ENCODE measurements around the gene SAFB. TPM values are rescaled to one million over a fixed set of nuclear protein-coding genes. Genes with fewer than 3 reads are reported as not detected.

Gene SAFB
- total and polyA plus RNA-seq, 2 of the 13 experiments (the other 11 are each of a cell fraction or from before 2014, with no cell fraction given), result 21.0 to 28.4 TPM

DNA sequence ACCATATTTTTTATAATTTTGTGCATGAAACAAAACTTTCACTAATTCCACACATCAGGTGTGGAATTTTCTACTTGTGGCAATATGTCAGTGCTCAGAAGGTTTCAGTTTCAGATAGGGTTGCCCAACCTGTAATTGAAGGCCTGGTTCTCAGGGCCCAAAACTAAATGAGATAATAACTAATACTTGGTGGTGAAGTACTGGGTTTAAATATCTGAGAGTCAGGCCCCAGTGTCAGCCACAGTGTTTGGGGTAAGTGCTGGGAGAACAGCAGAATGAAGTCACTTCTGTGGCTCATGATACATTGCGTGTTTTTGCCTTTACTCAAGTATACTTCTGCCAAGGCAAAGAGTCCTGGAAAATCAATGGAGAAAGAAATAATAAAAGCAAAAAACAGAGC lies 5.6 kb downstream of the SAFB start:
- peaks cover 83% of the 10 kb centered on the region for H3K4me1 ChIP-seq (ENCODE audit: insufficient read depth, low read length)
- TF ChIP-seq ZNF607 (CRISPR knock-in tag; IDR thresholded peaks at IDR 0.05; ENCODE audit: borderline replicate concordance), result no peak
- TF ChIP-seq ZNF776 (CRISPR knock-in tag; IDR thresholded peaks at IDR 0.05), result no peak
- TF ChIP-seq, protein P1, sequence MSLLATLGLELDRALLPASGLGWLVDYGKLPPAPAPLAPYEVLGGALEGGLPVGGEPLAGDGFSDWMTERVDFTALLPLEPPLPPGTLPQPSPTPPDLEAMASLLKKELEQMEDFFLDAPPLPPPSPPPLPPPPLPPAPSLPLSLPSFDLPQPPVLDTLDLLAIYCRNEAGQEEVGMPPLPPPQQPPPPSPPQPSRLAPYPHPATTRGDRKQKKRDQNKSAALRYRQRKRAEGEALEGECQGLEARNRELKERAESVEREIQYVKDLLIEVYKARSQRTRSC (CRISPR knock-in tag; IDR thresholded peaks at IDR 0.05; ENCODE audit: low read depth), result no peak
- no peak for TF ChIP-seq ZNF780A (CRISPR knock-in tag; IDR thresholded peaks at IDR 0.05)
- TF ChIP-seq ZNF557 (CRISPR knock-in tag; IDR thresholded peaks at IDR 0.05), result no peak
- TF ChIP-seq KDM4B (CRISPR knock-in tag; IDR thresholded peaks at IDR 0.05), result no peak
- no peak for TF ChIP-seq MYC (CRISPR knock-in tag; IDR thresholded peaks at IDR 0.05; ENCODE audit: borderline replicate concordance)
- no peak for TF ChIP-seq ZNF672 (CRISPR knock-in tag; IDR thresholded peaks at IDR 0.05)
- no peak for TF ChIP-seq THYN1 (CRISPR knock-in tag; IDR thresholded peaks at IDR 0.05; ENCODE audit: borderline replicate concordance, low read depth)
- TF ChIP-seq, protein P2, sequence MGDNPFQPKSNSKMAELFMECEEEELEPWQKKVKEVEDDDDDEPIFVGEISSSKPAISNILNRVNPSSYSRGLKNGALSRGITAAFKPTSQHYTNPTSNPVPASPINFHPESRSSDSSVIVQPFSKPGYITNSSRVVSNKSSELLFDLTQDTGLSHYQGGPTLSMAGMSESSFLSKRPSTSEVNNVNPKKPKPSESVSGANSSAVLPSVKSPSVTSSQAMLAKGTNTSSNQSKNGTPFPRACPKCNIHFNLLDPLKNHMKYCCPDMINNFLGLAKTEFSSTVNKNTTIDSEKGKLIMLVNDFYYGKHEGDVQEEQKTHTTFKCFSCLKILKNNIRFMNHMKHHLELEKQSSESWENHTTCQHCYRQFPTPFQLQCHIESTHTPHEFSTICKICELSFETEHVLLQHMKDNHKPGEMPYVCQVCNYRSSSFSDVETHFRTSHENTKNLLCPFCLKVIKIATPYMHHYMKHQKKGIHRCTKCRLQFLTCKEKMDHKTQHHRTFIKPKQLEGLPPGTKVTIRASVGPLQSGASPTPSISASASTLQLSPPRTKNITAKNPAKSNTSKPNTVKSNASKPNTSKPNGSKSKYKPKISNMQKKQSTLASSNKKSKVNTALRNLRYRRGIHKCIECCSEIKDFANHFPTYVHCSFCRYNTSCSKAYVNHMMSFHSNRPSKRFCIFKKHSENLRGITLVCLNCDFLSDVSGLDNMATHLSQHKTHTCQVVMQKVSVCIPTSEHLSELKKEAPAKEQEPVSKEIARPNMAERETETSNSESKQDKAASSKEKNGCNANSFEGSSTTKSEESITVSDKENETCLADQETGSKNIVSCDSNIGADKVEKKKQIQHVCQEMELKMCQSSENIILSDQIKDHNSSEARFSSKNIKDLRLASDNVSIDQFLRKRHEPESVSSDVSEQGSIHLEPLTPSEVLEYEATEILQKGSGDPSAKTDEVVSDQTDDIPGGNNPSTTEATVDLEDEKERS (CRISPR knock-in tag; IDR thresholded peaks at IDR 0.05), result no peak
- TF ChIP-seq, protein P3, sequence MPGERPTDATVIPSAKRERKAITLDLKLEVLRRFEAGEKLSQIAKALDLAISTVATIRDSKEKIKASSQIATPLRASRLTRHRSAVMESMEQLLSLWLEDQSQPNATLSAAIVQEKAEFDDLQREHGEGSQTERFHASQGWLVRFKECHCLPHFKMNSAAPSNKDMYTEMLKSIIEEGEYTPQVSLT (CRISPR knock-in tag; IDR thresholded peaks at IDR 0.05; ENCODE audit: borderline replicate concordance, low read depth), result no peak
- TF ChIP-seq ONECUT2 (CRISPR knock-in tag; IDR thresholded peaks at IDR 0.05), result no peak
- TF ChIP-seq TMF1 (CRISPR knock-in tag; IDR thresholded peaks at IDR 0.05; ENCODE audit: low read depth), result no peak

More for the DNA sequence above, 5.6 kb downstream of the SAFB start:
- Histone ChIP-seq H4K20me1 (ENCODE audit: insufficient read depth, low read length) (peaks cover 75% of the 10 kb centered on the region), H3K4me2 (ENCODE audit: low read depth, low read length) (no peak overlapping the region), H3K4me3 (replicated peaks in 1 of 3; ENCODE audit: insufficient read depth in 1 of 3, low read depth in 2 of 3, low read length in 3 of 3) (no peak overlapping the region), H3K9me3 (ENCODE audit: low read length) (no peaks in the 10 kb centered on the region), H3K79me2 (ENCODE audit: insufficient read depth, low read length) (peaks cover 96% of the 10 kb centered on the region), H3K9ac (ENCODE audit: insufficient read depth, low read depth, low read length) (no peak overlapping the region), H3K36me3 (replicated peaks in 1 of 2; ENCODE audit: control insufficient read depth in 1 of 2, insufficient read depth in 2 of 2, low read length in 2 of 2) (peaks cover 18 to 72% of the 10 kb centered on the region in 2 experiments), H2AFZ (ENCODE audit: low read length) (no peak overlapping the region), H3K27me3 (ENCODE audit: control insufficient read depth in 1 of 2, insufficient read depth in 2 of 2, low read length in 2 of 2) (peaks cover 0 to 7% of the 10 kb centered on the region in 2 experiments; a peak in 2 of 5 replicates), H3K27ac (ENCODE audit: extremely low read length, insufficient read depth, low read length) (no peak overlapping the region)
- WGBS (ENCODE audit: low lambda C conversion rate), result 95% methylated on average over 1 of the region's 1 CpG
- intact Hi-C loops (cut with micrococcal nuclease; ENCODE audit: unreplicated experiment), result no loop called here
- ChIA-PET POLR2A (no interaction called here), CTCF (ENCODE audit: low intra/inter-chr PET ratio, low total read pairs) (no interaction called here)
- ATAC-seq, result no peak
- BruUV-seq (replicated peaks), result no TSS peak
- in situ Hi-C loops (cut with HindIII; ENCODE audit: extremely low pct_ligation_motif_present, low pct_unique_long_range_greater_than_20kb), result no loop called here
- no peak for FAIRE-seq
- no peak for DNase-seq (ENCODE audit: low spot score)
